EH (cell line): ENCODE results near the gene JAZF1.
A peak's percentile ranks its signal among the peaks of the same experiment; 100 is the strongest.
"Not testable (repeated sequence)": the region's sequence is repeated elsewhere in the genome, so short reads cannot be mapped to it uniquely, and the experiment has no call there.

Experiments used
- DNase-seq: peaks from one replicate; pipeline ENCODE4 v3.0.0-alpha.2; 2015; ENCODE audit warnings: low read depth

The JAZF1 gene

DNA sequence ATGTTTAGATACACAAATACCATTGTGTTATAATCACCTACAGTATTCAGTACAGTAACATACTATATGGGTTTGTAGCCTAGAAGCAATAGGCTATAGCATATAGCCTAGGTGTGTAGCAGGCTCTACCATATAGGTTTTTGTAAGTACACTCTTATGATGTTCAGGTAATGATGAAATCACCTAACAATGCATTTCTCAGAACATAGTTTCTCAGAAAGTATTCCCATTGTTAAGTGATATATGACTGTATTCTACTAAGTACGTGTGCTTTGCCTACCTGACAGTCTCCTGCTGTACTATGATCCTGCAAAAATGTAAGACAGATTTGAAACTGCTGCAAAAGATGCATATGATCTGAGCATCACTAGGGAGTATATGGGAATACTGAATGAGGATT lies 137.9 kb downstream of the JAZF1 start:
- no peak for DNase-seq

DNA sequence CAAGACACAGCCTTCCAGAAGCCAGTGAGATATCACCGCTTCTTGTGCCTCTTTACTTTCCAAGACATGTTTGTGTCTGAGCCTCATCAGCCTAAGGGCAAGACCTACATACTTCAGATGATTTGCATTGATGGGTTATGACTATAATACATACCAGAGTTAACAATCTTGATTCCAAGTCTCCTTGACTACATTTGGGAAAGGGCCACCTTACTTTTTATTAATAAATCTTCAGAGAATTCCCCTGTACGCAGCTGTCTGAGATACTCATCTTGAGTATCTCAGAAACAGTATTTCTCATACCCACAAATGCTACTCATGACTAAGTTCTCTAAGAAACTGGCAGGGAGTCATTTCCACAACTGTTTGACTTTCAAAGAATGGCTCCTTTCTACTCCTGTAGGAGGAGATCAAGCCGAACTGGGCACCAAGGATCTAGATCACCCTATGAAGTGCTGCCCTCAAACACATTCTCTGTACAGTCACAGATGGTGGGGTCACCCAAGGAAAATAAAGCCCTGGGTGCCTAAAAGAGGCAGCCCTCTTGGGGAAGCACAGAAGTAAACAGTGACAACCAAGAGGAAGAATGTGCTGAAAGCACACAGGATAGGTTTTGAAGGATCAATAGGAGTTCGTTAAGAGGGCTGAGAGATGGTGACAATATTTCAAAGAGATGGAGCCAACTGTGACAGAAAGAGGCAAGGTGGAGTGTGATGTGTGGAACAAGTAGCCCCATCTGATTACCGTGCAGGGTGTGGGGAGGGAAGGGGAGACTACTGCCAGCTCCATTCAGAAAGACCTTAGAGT lies 138.9 kb downstream of the JAZF1 start:
- DNase-seq = peak; percentile 98

DNA sequence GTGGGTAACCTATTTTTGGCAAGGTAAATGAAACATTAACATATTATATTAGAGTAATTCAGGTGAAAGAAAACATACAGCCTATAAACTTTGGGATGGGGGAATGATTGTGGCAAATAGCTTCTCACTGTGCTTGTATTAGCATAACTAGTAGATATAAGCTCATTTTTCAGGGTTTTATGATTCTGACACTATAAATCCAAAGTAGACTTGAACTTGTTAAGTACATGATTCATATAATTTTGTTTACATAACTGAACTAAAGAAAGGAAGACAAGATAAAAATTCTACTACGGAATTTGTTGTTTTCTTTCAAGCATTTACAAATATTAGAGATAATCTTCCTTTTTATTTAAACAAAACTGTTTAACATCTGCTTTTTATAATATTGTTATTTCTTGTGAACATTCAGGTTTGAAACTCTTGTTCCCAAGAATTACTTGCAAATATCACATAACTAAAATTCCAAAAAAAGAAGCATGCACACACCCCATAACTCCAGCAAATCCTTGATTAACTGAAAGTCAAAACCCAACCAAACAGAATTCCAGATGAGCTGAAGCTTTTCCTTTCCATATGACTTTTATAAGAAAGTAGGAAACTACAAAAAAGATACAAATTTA lies 142.3 kb downstream of the JAZF1 start:
- peak; percentile 66 for DNase-seq

DNA sequence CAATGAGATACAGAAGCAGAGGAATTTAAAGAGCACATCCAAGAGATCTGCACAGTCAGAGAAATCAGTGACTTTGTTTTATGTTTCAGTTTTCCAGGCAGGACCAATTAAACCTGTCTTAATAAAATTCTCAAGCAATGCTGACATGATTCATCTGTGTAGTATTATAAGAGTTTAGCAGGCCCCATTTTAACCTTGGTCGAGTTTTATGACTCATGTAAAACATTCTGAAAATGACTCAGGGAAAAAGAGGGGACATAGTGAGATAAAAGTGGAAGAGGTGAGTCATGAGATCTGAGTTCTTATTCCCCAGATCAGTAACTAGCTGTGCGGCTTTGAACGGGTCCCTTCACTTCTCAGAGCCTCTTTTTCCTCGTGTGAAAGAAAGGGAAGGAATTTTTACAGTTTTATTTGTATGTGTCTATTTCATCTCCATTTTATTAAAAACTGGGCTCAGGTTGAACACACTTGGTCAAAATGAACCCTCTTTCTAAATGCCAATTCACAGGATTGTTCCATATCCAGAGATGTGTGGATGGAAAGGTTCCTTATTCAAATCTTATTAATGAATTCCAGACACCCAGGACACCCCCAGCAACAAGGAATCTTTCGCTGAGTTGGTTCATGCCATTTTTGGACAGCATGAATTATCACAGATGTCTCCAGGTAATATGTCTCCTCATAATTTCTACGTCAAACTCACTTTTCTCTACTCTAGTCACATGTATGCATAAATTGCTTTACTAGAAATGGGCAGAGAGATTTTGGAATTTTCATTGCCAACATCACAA lies 143.2 kb downstream of the JAZF1 start:
- DNase-seq = peak; percentile 98

DNA sequence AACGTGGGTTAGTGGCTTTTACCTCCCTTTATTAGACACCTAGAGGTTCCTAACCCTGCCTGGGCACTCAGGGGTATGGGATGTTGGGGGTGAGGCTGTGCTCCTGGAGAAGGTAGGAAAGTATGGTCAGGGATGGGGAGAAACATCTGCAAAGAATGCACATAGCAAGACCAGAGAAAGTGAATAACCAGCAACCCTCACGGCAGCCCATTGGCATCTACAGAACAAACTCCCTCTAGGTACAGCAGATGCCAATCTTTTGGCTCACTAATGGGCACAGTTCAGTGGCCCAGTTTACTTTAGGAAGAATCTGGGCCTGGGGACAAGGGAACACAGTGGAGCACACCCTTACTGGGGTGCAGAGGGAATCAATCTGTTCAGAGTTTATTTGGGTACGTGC lies 143.9 kb downstream of the JAZF1 start:
- peak; percentile 51 for DNase-seq

DNA sequence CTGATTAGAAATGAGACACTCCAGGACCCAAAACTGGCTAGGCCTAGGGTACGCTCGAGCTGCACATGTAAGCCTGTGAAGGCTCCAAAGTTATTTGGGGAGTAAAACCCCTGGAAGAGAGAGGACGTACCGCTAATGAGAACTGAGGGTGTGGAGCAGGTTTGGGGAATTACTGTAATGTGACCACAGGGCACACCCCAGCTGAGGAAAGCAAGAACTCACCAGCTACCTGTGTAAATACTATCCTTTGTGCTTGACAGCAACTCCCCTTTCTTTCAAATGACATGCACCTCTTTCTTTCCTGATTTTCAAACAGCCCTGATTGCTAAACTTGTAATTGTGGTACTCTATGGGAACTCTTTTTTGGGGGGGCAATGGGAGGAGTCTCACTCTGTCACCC lies 147.2 kb downstream of the JAZF1 start:
- no peak for DNase-seq

DNA sequence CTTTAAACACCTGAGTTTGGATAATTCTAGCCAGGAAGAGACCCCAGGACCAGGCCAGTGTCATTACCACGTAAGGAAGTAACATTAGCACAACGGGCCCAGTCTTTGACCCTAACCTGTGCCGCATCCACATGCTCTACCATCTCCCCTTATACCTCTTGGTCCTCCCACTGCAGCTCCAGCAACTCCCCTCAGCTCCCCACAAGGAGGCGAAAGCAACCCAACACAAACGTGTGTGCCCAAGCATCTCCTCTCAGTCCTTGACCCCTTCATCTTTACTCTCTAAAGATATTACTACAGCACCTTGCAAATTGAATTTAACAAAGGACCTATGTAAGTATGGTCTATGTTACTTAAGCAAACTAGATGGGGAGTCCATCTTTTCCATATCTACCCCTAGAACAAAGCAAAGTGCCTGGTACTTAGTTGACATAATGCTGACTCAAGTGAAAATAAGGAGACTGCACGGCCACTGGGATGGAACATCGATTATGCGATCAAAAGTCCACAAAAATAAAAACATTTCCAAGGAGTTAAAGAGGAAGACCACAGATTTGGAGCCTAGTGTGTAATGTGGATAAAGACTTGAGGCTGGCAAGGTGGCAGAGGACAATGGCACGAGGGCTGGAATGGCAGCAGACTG lies 147.7 kb downstream of the JAZF1 start:
- no peak for DNase-seq

DNA sequence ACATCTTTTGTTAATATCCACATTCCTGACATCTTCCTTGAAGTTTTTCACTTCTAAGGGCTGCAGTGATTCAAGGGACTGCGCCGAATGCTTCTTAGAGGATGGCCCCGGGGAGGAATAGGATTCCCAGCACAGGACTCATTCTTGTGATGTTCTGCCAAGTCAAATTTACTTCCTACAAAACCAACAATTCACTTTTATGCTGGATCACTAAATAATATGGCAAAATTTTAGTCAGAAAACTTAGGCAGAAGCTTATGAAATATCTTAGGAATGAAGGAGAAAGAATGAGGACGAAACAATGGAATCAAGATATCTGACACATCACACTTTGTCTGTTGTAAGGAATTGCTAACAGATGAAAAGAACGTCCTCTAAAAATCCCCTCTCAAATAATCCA lies 151.5 kb downstream of the JAZF1 start:
- DNase-seq = peak; percentile 80

DNA sequence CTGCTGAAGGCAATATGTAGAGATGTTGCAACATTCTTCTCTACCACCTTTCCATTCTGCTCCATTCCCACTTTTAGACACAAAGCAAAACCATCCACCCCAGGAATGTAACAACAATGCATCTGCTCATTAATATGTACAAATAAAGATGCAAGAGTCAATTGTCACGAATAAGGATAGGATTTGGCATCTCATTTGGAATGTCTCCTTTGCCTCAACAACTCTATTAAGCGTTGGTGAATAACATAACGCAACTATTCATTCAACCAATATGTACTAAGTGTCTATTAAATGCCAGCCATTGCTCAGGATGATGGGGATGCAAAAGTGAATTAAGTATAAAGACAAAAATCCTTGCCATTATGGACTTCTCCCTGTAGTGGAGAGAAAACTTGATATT lies 152.1 kb downstream of the JAZF1 start:
- DNase-seq = no peak

DNA sequence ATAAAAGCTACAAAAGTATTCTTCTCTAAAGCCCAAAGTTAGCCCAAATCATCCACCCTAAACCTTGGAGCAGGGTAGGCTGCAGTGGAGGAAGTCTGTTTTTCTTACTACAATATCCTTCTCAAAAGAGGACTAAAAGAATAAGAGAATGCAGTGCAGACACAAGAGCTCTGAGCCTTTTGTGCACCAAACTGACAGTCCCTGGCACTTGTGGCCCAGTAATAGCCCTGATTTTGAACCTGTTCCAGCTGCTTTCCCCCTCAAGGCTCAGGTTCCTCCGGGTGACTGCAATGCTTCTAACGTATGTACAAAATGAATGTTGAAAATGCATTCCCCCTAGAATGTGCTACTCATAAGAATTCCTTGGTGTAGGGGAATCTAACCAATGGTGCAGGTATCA lies 154.4 kb downstream of the JAZF1 start:
- DNase-seq = no peak

DNA sequence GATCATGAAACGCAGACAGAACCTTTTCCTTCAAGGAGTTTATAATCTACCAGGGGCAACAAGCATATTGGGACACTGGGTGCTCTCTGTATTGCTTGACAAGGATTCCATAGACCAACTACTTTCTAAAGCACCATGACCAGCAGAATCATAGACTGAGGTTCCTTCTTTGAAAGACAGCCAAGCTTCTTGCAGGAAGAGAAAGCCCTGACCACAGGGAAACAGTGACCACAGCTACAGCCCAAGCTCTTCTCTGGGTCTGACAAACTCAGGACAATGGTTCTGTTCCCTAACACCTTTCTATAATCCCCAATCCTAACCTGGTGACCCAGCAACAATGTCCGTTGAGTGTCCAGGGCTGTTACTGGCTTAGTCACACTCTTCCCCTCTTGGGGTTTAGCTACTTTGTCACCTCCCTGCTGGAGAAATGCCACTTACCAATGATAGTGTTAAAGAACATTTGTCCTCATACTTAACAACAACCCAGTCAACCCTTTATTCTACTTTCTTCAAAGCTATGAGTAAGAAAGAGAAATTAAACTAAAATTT lies 155.7 kb downstream of the JAZF1 start:
- DNase-seq = peak; percentile 60

DNA sequence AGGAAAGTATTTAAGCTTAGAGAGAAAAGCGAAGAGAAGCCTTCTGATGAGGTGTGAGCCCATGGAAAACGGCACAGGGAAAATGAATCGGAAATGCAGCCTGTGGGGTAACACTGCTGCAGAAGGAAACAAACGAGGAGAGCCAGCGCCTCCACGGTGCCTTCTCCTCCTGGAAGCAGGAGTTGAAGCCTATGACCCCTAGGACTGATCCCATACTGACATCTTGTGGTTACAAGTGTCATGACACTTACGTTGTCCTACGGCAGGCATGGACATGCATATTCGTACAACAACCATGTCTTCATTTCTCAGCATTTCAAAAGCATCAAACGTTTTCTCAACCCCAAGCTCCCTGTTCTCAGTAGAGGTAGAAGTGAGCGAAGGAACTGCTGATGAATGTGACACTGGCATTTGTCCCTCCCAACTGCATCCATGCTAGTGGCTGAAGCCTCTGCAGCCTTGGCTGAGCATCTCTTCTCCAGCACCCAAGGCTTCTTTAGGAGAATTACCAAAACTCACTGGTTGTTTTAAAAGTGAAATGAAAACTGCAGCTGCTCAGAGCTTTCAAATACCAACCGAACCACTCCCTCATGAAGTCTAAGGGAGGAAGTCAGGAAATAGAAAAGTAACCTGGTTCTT lies 160.2 kb downstream of the JAZF1 start:
- DNase-seq = peak; percentile 84

DNA sequence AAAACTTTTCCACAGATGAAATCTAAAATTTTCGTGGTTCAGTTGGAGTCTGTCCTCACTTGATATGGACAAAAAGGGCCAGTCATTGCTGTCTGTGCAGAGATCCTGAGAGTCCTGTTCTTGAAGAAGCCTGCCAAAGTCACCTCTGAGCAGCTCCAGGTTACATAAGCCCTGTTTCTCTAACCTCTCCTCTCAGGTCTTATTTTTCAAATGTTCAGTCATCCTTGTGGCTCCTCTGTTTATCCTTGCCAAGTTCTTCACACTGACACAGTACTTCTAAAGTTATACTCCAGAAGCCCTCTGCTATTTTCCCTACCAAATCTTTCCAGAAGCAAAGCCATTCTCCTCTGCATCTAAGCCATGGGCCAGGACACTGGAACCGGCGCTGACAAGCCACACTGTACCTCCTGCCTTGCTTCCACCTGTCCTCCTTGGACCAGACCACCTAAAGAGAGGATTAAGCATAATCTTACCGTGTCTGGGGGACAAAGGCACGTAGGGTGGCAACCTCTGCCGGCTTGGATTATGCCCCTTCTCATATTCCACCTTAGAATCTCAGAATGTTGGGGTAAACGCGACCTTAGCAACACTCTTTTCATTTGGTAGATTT lies 161.6 kb downstream of the JAZF1 start:
- peak; percentile 10 for DNase-seq

DNA sequence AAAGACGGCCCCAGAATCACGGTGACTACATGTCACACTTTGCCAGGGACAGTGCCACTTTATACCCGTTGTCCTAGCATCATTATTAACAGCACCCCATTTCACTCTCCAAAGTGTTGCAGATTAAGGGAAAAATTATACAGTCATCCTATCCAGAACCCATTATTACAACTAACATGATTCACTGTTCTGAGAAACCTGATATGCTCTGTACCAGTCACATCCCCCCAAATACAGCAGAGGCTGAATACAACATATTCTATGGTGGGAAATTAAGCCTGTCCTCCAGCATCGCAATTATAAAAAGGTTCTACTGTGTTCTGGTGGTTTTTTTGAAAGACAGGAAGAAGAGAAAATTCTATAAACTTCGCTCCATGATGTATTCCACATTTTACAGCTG lies 162.1 kb downstream of the JAZF1 start:
- DNase-seq = peak; percentile 61

DNA sequence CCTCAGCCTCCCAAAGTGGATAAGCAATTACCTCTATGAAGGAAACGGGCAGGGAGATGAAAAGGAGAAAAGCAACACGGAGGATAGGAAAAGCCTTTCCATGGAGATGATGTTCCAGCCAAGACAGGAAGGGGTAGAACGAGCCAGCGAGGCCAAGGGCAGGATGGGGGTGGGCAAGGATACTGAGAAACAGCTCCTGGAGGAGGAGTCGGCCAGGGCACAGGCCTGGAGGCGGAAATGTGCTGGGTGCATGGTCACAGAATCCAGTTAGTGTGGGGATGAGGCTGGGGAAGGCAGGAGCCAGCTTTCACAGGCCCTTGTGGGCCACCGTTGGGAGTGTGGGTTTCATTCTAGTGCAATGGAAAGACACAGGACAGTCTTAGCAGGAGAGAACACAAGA lies 162.6 kb downstream of the JAZF1 start:
- peak; percentile 14 for DNase-seq

DNA sequence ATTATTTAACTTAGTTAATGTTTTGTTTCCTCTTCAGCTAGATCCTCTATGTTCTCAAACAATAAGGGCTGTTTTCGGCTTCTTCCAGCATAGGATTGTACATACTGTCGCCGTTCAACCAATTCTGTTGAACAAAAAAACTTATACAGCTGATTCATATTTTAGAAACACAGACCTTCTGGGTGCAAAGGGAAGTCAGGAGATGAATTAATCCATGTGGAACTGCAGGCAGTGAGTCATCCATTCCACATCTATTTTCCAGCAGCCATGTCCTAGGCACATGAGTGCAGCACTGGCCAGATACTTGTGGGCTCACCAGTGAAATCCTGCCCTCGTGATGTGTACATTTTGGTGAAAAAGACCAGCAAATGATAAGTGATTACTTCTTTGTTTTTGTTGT lies 163.2 kb downstream of the JAZF1 start:
- peak; percentile 66 for DNase-seq

DNA sequence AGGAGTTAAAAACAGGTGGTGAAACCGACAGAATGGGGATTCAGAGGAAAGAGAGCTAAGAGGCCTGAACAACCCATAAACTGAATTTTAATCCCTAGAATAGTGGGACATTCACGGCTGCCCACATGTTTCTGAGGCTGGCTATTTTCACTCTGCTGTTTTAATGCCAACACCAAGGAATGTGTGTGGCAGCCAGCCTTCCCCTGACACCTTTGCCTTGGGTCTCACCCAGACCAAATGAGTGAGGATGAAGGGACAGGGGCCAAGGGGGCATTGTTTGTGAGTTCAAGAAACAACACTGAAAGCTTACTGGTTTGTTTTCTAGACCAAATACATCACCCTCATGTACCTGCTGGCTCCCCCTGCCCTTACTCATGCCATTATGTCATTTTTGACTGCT lies 164.3 kb downstream of the JAZF1 start:
- no peak for DNase-seq

DNA sequence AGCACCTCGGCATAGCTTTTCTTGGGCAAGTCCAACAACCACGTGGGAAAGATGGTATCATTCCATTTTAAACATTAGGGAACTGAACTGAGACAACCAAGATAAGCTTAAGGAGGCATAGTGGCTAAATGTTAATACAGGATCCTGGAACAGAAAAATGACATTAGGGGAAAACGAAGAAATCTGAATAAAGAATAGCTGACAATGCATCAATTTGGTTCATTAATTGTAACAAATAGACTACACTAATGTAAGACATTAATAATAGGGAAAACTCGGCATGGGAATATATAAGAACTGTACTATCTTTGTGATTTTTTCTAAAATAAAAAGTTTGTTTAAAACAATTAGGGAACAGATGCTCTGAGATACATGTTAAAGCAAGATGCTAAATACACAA lies 165.4 kb downstream of the JAZF1 start:
- no peak for DNase-seq

DNA sequence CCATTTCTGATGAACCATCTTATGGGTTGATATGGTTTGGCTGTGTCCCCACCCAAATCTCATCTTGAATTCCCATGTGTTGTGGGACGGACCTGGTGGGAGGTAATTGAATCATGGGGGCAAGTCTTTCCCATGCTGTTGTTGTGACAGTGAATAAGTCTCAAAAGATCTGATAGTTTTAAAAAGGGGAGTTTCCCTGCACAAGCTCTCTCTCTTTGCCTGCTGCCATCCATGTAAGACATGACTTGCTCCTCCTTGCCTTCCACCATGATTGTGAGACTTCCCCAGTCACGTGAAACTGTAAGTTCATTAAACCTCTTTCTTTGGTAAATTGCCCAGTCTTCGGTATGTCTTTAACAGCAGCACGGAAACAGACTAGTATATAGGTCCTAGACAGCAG lies 166.3 kb downstream of the JAZF1 start:
- not testable (repeated sequence) for DNase-seq

DNA sequence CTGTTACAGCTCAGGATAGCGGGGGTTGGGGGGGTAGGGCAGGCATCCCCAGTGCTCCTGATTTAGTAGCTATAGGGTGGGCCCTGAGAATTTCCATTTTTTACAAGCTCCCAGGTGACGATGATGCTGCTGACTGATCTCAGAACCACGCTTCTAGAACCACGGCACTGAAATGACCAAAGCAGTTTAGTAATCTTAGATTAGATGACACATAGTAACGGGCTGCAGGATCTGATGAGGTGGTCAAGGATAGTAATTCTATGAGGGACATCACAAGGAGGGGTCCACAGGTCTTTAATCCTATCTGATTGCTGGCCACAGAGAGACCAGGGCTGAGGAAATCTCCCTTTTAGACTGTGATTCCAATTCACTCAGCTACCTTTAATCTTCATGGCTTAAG lies 167.2 kb downstream of the JAZF1 start:
- no peak for DNase-seq

DNA sequence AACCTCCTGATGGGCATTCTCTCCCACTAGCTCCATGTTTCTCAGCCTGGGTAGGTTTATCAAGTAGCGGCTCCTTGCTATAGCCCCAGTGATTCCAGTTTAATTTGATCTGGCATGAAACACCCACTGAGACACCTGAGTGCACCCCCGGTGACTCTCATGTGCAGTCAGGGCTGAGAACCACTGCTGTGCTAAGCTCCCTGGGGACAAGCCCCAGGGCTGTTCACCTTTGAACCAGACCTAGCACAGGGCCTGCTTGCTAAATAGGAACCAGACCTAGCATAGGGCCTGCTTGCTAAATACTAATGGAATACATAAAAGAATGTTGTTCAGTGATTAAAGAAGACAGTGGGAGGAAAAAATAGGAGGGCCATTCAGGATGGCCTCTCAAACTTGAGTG lies 167.6 kb downstream of the JAZF1 start:
- no peak for DNase-seq
